ENCODE results near the gene RNF220. TPM values are rescaled to one million over a fixed set of nuclear protein-coding genes. Genes with fewer than 3 reads are reported as not detected.
"Not testable (repeated sequence)": the region's sequence is repeated elsewhere in the genome, so short reads cannot be mapped to it uniquely, and the experiment has no call there.

Gene RNF220
- total RNA-seq, 1 donor from 2014 or later, result 72.5 TPM

DNA sequence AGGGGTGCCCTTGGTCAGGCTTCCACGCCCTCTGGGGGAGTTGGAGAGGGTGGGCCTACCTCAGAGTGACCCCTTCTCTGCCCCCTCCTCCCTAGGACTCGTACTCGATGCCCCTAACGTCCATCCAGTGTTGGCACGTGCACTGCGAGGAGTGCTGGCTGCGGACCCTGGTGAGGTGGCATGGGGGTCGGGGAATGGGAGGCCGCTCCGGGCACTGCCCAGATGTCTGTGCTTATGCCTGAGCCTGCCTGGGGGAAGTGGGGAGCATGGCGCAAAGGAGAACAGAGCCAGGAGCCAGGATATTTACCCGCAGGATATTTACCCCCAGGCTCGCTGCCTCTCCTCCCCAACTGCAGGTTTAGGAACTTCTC lies 244.7 kb downstream of the RNF220 start:
- ATAC-seq (ENCODE audit: poor library complexity) (no peak), DNase-seq (no peak)
- intact Hi-C loops (cut with DNase I), result no loop called here

DNA sequence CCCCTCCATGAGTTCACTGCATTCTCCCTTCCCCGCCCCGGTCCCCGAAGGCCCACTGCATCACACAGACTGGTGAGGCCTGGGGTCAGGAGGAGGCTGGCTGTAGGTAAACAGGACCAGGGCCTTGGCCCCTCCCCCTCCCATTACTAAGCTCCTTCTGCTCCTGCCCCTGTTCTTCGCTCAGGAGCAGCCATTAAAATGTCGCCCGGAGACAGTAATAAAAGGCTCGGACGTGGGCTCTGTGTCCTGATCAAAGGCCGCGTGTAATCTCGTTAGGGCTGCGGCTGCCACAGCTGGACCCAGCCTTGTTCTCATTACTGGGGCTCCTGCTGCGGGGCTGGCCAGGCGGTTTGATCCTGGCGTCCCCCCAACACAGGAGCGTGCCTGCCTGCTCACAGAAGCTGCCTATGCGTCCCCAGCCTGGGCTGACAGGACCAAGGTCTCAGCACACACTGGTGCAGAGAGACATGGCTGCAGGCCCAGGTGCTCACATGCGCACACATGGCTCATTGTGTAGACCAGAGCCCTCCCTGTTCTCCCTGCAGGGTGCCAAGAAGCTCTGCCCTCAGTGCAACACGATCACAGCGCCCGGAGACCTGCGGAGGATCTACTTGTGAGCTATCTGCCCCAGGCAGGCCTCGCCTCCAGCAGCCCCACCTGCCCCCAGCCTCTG lies 245.2 kb downstream of the RNF220 start:
- intact Hi-C loops (cut with DNase I), result no loop called here
- ATAC-seq (ENCODE audit: poor library complexity) (peak; percentile 85), DNase-seq (peak; percentile 78)

DNA sequence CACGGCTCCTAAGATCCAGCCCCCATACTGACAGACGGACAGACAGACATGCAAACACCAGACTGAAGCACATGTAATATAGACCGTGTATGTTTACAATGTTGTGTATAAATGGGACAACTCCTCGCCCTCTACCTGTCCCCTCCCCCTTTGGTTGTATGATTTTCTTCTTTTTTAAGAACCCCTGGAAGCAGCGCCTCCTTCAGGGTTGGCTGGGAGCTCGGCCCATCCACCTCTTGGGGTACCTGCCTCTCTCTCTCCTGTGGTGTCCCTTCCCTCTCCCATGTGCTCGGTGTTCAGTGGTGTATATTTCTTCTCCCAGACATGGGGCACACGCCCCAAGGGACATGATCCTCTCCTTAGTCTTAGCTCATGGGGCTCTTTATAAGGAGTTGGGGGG lies 246.0 kb downstream of the RNF220 start:
- DNase-seq (no peak), ATAC-seq (ENCODE audit: poor library complexity) (no peak)
- intact Hi-C loops (cut with DNase I), result no loop called here

DNA sequence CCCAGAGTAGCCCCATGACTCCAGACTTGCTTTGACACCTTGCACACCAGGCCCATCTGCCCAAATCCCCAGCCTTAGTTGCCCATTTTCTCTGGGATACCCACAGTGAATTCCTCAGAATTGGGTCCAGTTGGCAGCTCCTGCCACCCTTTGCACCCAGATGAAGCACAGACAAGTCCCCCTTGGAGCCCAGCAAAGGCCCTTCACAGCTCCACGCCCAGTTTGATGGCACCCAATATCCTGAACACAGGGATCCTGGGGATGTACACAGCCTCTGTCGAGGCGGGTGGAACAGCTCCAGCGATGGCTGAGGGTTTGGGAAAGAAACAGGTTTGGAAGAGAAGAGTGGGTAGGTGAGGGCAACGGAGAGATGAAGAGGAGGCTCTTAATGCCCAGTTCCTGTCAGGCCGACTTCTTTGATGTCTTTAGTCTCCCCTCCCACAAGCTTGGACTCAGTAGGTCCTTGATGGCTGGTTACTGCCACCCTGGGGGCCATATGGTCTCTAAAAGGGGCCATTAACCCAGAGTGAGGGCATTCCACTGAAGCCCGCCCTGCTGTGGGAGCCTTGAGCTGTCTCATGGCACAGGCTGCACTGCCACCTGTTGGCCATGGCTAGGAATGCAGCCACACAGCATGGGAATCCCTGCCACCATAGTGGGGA lies 247.5 kb downstream of the RNF220 start:
- DNase-seq, result peak; percentile 85
- peak; percentile 83 for ATAC-seq (ENCODE audit: poor library complexity)
- intact Hi-C loops (cut with DNase I), result loop anchor here (2.0 kb wide), 1 partner anchor 44 kb away; no protein-coding TSS in a partner anchor

DNA sequence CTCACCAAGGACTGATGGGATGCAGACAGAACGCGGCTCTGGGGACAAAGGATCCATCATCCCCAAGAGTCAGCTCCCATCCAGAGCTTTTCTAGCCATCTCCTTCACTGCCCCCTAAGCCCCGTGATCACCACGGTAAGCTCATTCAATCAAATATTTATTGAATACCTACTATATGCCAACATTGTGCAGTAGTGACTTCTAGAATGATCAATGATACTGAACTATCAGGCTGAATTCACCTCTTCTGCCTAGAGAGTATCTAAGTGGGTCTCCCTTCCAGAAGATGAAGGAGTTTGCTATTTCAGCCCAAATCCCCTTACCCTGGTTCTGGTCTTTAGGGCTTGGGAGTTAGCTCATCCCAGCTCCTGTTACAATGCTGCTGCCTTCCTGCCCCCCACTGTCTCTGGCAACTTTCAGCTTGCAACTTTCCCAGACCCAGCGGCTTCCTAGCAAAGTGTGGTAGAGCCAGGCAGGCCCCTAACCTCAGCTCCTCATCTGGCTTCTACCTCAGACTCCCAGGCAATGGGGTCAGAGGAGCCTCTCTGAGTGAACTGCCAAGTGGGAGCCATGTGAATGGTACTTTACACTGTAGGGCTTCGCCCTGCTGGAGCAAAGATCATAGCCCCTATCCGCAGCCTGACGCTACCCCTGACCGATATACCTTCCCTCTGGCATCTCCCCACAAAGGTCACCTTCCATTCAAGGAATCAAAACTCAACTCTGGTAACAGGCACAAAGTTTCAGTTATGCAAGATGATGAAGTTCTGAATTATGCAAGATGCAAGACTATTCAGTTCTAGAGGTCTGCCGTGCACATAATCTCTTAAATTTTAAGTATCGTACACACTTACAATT lies 248.3 kb downstream of the RNF220 start:
- DNase-seq, result no peak
- intact Hi-C loops (cut with DNase I), result loop anchor here (2.0 kb wide), 1 partner anchor 45 kb away; no protein-coding TSS in a partner anchor

DNA sequence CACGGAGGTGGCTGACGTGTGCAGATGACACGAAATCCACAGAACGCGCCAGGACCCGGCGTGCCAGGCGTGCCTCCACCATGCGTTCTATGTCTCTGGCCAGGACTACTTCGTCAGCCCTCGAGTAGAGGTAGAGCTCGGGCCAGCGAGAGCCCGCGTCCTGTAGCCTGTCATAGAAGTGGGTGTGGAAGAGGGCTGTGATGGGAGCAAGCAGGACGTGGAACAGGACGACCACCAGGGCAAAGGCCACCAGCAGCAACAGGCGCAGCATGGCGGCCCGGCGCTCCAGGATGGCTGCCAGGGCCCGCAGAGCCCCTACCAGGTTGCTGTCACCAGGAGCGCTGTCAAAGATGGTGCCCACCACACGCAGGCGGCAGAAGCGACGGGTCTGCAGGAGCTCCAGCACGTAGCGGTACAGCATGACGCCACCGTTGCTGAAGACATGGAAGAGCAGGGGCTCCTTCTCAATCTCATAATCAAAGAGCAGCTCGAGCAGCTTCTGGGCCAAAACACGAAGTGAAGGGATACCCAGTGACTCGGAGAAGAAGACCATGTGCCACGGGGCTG lies 249.6 kb downstream of the RNF220 start:
- DNase-seq (no peak), ATAC-seq (ENCODE audit: poor library complexity) (no peak)
- intact Hi-C loops (cut with DNase I), result no loop called here

More for the DNA sequence above, 248.3 kb downstream of the RNF220 start:
- ATAC-seq (ENCODE audit: poor library complexity), result no peak

DNA sequence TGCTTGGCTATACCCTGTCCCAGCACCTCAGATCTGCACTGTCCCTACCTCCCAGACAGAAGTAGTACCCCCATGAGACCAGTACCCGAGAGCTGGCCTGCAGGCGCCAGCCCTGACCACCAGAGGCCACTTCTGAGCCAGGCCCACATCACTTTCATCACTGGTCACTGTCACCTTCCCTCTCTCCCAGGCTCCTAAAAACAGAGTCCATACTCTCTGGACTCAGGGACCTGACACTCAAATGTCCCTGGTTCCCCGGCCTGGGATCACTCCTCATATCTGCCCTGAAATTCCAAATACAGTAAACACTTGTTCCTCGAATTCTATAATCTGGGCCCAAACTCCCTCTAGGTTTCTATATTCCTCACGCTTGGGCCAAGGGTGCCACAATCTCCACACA lies 250.6 kb downstream of the RNF220 start:
- intact Hi-C loops (cut with DNase I), result no loop called here
- no peak for ATAC-seq (ENCODE audit: poor library complexity)
- DNase-seq, result no peak

DNA sequence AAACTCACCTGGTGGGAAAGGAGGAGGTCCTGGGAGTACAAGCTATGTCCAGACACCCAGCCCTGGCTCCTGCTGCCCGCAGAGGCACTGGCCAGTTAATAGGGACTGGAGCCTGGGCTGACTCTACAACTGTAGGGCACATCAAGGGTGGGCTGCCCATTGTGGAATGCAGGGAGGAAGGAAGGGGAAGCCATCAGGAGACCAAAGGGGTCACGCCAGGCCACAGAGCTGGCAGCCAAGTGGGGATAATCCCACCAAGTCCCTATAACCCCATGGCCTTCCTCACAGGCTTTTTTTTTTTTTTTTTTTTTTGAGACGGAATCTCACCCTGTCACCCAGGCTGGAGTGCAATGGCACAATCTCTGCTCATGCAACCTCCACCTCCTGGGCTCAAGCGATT lies 254.5 kb downstream of the RNF220 start:
- ATAC-seq (ENCODE audit: poor library complexity) (no peak), DNase-seq (no peak)
- intact Hi-C loops (cut with DNase I), result no loop called here

DNA sequence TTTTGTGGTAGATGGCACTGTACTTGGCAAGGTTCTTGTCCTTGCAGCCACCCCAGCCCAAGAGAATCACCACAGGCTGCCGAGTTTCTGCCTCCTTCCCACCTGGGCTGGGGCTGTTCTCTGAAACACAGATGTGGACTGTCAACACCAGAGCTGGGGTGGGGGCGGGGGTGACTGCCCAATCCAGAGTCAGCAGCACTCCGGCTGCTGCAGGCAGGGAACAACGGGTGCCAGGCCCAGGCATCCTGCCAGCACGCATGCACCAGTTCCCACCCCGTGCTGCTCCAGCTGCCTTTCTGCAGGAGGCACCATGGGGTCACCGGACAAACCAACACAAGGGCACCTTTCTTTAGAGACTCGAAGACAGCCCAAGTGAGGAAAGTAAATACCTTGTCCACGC lies 255.1 kb downstream of the RNF220 start:
- DNase-seq (peak; percentile 90), ATAC-seq (ENCODE audit: poor library complexity) (peak; percentile 94)
- intact Hi-C loops (cut with DNase I), result no loop called here

DNA sequence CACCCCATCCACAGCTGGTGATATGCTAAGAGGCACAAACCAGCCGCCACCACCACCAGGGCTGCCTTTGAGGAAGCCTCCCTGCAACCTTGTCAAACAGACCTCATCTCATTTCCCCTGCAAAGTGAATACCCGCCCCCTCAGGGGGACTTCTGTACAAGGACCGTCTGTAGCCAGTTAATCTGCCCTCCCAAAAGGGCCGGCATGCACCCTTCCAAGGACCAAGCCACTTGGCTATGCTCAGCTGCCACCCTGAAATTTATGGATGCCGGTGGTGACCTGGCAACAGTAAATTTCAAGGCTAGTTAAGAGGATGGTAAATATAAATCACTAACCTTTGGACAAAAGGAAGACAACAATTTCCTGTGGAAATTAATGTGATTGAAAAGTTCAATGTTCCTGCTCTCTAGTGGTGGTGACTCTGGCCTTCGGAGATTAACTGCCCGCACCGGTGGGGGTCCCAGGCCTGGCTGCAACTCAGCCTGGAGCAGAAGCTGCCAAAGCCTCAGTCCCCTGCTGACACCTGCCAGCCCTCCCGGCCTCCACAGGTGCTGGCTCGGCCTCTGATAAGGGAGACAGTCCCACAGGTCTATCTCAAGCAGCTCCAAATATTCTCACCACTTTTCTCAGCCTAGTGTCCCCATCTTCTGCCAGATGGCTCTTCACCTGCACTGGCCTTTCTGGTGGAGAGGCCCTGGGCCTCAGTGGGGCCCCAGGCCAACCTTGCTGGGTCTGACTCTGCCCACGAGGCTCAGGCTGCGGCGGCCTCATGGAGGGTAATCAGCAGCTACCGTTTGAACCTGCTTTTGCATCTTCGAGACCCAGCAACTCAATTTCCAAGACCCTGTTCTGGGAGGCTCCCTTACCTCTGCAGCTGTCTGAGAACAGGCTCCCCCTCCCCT lies 257.0 kb downstream of the RNF220 start:
- ATAC-seq (ENCODE audit: poor library complexity), result no peak
- DNase-seq, result no peak
- intact Hi-C loops (cut with DNase I), result no loop called here

DNA sequence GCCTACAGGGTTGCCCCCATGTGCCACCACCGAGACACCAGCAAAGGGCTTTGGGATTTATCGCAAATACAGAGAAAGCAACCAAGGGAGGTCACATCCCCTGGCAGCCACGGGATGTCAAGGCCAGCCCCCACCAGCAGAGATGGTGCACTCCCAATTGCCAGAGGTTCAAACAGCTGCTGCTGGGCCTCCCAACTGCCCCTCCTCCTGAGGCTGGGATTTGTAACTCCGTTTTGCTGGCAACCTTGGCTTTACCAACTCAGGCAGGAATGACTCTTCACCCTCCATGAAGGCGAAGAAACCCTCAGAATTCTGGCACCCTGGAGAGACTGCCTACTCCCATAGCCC lies 257.6 kb downstream of the RNF220 start:
- DNase-seq (no peak), ATAC-seq (ENCODE audit: poor library complexity) (no peak)
- intact Hi-C loops (cut with DNase I), result no loop called here

DNA sequence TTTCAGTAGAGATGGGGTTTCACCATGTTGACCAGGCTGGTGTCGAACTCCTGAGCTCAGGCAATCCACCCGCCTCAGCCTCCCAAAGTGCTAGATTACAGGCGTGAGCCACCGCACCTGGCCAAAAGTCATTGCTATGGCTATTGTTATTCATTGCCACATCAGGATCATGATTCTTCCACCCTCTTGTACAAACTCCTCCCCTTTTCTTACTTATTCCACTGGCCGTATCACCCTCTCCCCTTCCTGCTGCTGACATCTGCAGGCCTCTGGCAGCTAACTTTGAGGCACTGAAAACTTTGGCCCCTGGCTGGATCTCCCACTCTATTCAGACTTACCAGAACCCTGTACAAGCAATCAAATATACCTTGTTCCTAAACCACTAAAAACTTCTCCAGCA lies 258.4 kb downstream of the RNF220 start:
- intact Hi-C loops (cut with DNase I), result no loop called here
- DNase-seq (no peak), ATAC-seq (ENCODE audit: poor library complexity) (no peak)

DNA sequence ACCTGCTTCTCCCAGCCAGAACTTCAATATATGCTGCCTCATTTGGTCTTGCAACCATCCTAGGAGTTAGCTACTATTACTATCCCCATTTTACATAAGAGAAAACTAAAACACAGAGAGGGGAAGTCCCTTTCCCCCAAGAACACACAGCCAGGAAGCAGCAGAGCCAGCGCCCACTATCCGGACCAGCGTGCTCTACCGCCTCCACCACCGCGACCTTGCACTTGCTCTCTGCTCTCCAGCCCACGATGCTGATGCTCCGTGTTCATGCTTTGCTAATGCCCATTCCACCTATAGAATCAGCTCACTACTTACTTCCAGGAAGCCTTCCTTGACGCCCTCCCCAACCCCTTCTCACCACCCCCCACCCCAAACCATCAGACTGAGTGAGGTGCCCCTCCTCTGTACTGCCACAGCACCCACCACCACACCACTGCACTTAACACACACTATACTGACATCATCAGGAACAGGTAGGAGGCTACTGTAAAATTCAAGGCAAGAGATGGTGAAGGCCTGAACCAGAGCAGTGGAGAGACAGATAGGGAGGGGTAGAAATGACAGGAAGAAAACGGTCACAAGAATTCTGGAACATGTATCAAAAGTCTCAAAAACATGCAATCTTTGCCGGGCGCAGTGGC lies 259.8 kb downstream of the RNF220 start:
- intact Hi-C loops (cut with DNase I), result no loop called here
- ATAC-seq (ENCODE audit: poor library complexity), result no peak
- DNase-seq, result no peak

DNA sequence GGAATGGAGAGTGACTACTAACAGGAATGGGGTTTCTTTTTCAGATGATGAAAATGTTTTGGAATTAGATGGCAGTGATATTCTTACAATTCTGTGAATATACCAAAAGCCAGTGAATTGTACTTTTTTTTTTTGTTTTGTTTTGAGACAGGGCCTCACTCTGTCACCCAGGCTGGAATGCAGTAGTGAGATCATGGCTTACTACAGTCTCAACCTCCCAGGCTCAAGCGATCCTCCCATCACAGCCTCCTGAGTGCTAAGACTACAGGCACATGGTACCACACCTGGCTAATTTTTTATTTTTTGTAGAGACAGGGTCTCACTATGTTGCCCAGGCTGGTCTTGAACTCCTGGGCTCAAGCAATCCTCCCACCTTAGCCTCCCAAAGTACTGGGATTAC lies 261.7 kb downstream of the RNF220 start:
- intact Hi-C loops (cut with DNase I); DNase-seq; ATAC-seq (ENCODE audit: poor library complexity): not testable (repeated sequence)

DNA sequence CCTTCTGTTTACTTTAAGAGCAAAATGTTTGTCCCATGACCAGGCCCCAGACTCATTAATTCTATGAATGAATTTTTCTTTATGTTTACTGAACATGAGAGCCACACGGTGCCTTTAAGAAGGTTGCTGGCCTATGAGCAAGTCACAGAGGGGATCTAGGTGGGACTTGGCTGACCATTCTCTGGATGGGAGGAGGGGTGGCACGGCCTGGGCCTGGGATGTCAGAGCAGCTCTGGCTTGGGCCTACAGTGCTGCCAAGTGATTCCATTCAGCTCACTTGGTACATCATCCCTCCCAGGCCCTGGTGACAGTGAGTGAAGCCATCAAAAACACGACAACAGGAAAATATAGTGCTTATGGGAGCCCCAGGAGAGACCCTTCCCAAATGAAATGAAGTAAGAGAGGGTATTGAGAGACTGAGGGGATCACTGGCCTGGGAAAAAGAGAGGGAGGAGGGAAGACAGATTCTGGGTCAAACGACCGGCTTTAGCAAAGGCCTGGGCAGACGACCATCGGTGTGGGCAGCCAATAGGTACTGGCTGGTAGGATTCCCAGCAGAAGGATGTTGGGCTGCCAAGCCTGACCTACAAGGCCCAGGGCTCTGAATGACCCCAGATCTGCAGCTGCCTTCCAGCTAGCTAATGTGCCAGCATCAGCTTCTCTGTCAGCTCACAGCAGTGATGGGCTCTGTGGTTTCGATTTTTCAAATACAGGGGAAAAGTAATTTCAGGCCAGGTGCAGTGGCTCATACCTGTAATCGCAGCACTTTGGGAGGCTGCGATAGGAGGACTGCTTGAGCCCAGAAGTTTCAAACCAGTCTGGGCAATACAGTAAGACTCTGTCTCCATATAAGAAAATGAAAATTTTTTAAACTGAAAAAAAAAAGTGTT lies 265.9 kb downstream of the RNF220 start:
- intact Hi-C loops (cut with DNase I), result no loop called here
- DNase-seq, result no peak
- ATAC-seq (ENCODE audit: poor library complexity), result no peak

DNA sequence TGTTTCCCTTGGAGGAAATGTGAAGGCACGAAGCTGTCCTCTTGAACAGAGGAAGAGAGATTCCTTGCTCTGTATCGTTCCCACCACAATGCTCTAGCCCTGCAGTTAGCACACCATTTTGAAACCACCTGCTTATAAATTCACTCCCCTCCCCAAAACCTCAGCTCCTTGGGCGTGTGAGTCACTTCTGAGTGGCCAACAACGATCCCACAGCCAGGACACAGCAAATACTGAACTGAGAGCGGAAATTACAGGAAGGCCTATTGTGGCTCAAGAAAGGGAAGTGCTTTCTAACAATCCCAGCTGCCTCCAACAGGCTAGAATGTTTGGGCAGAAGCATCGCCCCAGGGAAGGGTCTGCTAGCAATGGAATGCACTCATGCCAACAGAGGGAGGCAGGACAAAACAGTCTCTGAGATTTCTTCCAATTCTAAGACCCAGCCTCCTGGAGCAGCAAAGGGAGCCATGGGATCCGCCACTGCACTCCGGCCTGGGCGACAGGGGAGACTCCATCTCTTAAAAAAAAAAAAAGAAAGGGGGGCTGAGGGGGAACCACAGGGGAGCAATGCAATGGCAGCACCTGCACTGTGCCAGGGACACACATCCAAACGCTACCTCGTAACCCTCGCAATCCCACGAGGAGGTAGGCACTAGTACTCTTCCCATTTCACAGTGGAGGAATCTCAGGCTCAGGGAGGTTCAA lies 267.4 kb downstream of the RNF220 start:
- intact Hi-C loops (cut with DNase I), result no loop called here
- no peak for ATAC-seq (ENCODE audit: poor library complexity)
- no peak for DNase-seq

Data from Right ventricle myocardium superior (tissue), 1 donor.